Mesothelial cell of epicardium (in vitro differentiated cells): ENCODE results near the gene TBX15. TPM values are rescaled to one million over a fixed set of nuclear protein-coding genes. Genes with fewer than 3 reads are reported as not detected.
A peak's percentile ranks its signal among the peaks of the same experiment; 100 is the strongest.

Experiments
- DNase-seq, 2 experiments: peaks; one replicate each; pipeline ENCODE4 v3.0.0; 2021; ENCODE audit warnings: low spot score in 2 of 2; ENCODE audit not compliant: unreplicated experiment in 2 of 2
- H3K27ac Mint-ChIP-seq: 2 replicates; pipeline ENCODE4 v1.8.0; 2021; ENCODE audit warnings: mixed read lengths
- H3K27me3 Mint-ChIP-seq: 2 replicates; pipeline ENCODE4 v1.8.0; 2021; ENCODE audit warnings: low read depth, mixed read lengths
- H3K36me3 Mint-ChIP-seq: 2 replicates; pipeline ENCODE4 v1.8.0; 2021; ENCODE audit warnings: mixed read lengths
- H3K4me1 Mint-ChIP-seq: 2 replicates; pipeline ENCODE4 v1.8.0; 2021; ENCODE audit warnings: mixed read lengths
- H3K4me3 Mint-ChIP-seq: 2 replicates; pipeline ENCODE4 v1.8.0; 2021; ENCODE audit warnings: mild to moderate bottlenecking, moderate library complexity, mixed read lengths
- H3K9me3 Mint-ChIP-seq: 2 replicates; pipeline ENCODE4 v1.8.0; 2021; ENCODE audit warnings: mixed read lengths
- CTCF ChIP-seq: fragments of 200-600 bp; sonication (generic); IDR thresholded peaks from one replicate; pipeline ENCODE4 v1.5.0; 2021; ENCODE audit warnings: antibody characterized with exemption; ENCODE audit not compliant: unreplicated experiment
- total RNA-seq: library from RNA; stranded (reverse); gene quantifications from 3 replicates; pipeline ENCODE4 v1.2.1, GENCODE V29; 2021

TBX15 gene
- 0.09 TPM in 1 of 3 replicates, not detected in the others for total RNA-seq

GRCh38 chr1:118988186-118989005 lies at the start of gene TBX15:
Gene TBX15 (minus strand): TSS chr1:118988343. CDS start chr1:118987795, 548 bp downstream.
- DNase-seq: no peak
- peaks cover 2% of the 10 kb centered on the region for H3K36me3 Mint-ChIP-seq
- no peak for TF ChIP-seq CTCF
- H3K4me3 Mint-ChIP-seq: peak within 1 kb of the TSS; percentile 52
- peaks cover 41% of the 10 kb centered on the region for H3K4me1 Mint-ChIP-seq
- no peaks in the 10 kb centered on the region for H3K9me3 Mint-ChIP-seq
- peaks cover 100% of the 10 kb centered on the region for H3K27me3 Mint-ChIP-seq
- no peak within 1 kb of the TSS for H3K27ac Mint-ChIP-seq

GRCh38 chr1:119034359-119034758 lies 46.2 kb upstream of the TBX15 start:
- H3K27me3 Mint-ChIP-seq: no peaks in the 10 kb centered on the region
- TF ChIP-seq CTCF: no peak
- peaks cover 5% of the 10 kb centered on the region for H3K36me3 Mint-ChIP-seq
- H3K27ac Mint-ChIP-seq: no peak overlapping the region
- H3K4me1 Mint-ChIP-seq: no peaks in the 10 kb centered on the region
- H3K4me3 Mint-ChIP-seq: no peak overlapping the region
- H3K9me3 Mint-ChIP-seq: no peaks in the 10 kb centered on the region
- DNase-seq: no peak

- Mint-ChIP-seq H3K36me3 (peaks cover 5% of the 10 kb centered on the region), H3K27ac (no peak overlapping the region), H3K4me3 (no peak overlapping the region), H3K4me1 (no peaks in the 10 kb centered on the region), H3K9me3 (no peaks in the 10 kb centered on the region), H3K27me3 (no peaks in the 10 kb centered on the region)
- no peak for DNase-seq
- no peak for TF ChIP-seq CTCF
These were observed 44.8 kb upstream of the TBX15 start for GRCh38 chr1:119032986-119033385.

GRCh38 chr1:119027759-119028158 lies 39.6 kb upstream of the TBX15 start:
- Mint-ChIP-seq H3K27me3 (no peaks in the 10 kb centered on the region), H3K9me3 (peaks cover 4% of the 10 kb centered on the region), H3K4me3 (no peak overlapping the region), H3K36me3 (peaks cover 7% of the 10 kb centered on the region), H3K27ac (no peak overlapping the region), H3K4me1 (no peaks in the 10 kb centered on the region)
- TF ChIP-seq CTCF: no peak
- no peak for DNase-seq

GRCh38 chr1:119026956-119027355 lies 38.8 kb upstream of the TBX15 start:
- DNase-seq: no peak
- TF ChIP-seq CTCF: no peak
- no peak overlapping the region for H3K27ac Mint-ChIP-seq
- H3K36me3 Mint-ChIP-seq: peaks cover 9% of the 10 kb centered on the region
- H3K4me3 Mint-ChIP-seq: no peak overlapping the region
- H3K27me3 Mint-ChIP-seq: peaks cover 1% of the 10 kb centered on the region
- peaks cover 5% of the 10 kb centered on the region for H3K9me3 Mint-ChIP-seq
- H3K4me1 Mint-ChIP-seq: no peaks in the 10 kb centered on the region
